Activated CD4-positive, alpha-beta memory T cell treated with anti-CD3 and anti-CD28 coated beads, Interleukin-2, amount 10 ng/mL, durations not matched to agents 7 days and 5 days (primary cell): ENCODE measurements around the gene SYT1. TPM values are rescaled to one million over a fixed set of nuclear protein-coding genes. Genes with fewer than 3 reads are reported as not detected.

Experiments
- CTCF ChIA-PET: fragments of 350-600 bp; sonication (Branson Sonifier 250); formaldehyde crosslinking; loops from one replicate; lab custom pipeline; 2021; ENCODE audit warnings: antibody characterized with exemption, inconsistent platforms; lab: Charles Lee
- POLR2A ChIA-PET: fragments of 350-600 bp; sonication (Branson Sonifier 250); formaldehyde crosslinking; loops from one replicate; lab custom pipeline; 2021; ENCODE audit warnings: antibody characterized with exemption; lab: Charles Lee
- DNase-seq: peaks from one replicate; pipeline ENCODE4 v3.0.0-alpha.2; 2020
- H3K27ac Mint-ChIP-seq: one replicate; pipeline ENCODE4 v1.8.0; 2021; ENCODE audit warnings: mild to moderate bottlenecking, mixed read lengths
- H3K27me3 Mint-ChIP-seq: one replicate; pipeline ENCODE4 v1.8.0; 2021; ENCODE audit warnings: mixed read lengths
- H3K36me3 Mint-ChIP-seq: one replicate; pipeline ENCODE4 v1.8.0; 2021; ENCODE audit warnings: low read depth, mixed read lengths
- H3K4me1 Mint-ChIP-seq: one replicate; pipeline ENCODE4 v1.8.0; 2021; ENCODE audit warnings: mixed read lengths
- H3K4me3 Mint-ChIP-seq: one replicate; pipeline ENCODE4 v1.8.0; 2021; ENCODE audit warnings: mild to moderate bottlenecking, mixed read lengths
- H3K9me3 Mint-ChIP-seq: one replicate; pipeline ENCODE4 v1.8.0; 2021; ENCODE audit warnings: mixed read lengths
- total RNA-seq, 2 experiments: library from RNA; stranded (reverse); gene quantifications; one replicate each; pipeline ENCODE4 v1.2.3, GENCODE V29; 2021

SYT1 gene
- total RNA-seq, 2 experiments from 2014 or later = not detected

DNA sequence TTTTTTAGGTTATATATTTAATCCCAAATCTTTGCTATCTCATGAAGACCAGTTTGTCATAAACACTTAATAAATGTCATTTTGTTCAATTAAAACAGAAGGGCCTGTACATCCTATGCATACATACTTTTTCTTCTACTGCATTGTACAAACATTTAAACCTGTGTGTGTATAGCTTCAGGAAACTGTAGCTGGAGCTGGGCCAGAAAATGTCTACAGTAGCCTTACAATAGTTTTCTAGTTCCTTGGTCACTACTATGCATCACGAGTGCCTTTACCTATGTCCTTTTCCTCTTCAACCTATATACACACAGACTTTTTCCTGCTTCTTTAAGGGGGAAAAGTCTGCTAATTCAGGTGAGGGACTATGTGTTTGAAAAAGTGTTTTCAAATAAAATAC, 523.4 kb downstream of the SYT1 start:
- Mint-ChIP-seq H3K27ac (no peak overlapping the region), H3K4me3 (no peak overlapping the region), H3K4me1 (no peaks in the 10 kb centered on the region), H3K27me3 (no peaks in the 10 kb centered on the region), H3K9me3 (no peaks in the 10 kb centered on the region), H3K36me3 (no peaks in the 10 kb centered on the region)
- ChIA-PET CTCF (no interaction called here), POLR2A (no interaction called here)
- DNase-seq = no peak

- Mint-ChIP-seq H3K27me3 (no peaks in the 10 kb centered on the region), H3K4me3 (no peak overlapping the region), H3K9me3 (no peaks in the 10 kb centered on the region), H3K36me3 (no peaks in the 10 kb centered on the region), H3K4me1 (no peaks in the 10 kb centered on the region), H3K27ac (no peak overlapping the region)
- CTCF ChIA-PET = no interaction called here
- POLR2A ChIA-PET = no interaction called here
- no peak for DNase-seq
These were observed 529.3 kb downstream of the SYT1 start for GRCh38 chr12:79393842-79394241.

DNA sequence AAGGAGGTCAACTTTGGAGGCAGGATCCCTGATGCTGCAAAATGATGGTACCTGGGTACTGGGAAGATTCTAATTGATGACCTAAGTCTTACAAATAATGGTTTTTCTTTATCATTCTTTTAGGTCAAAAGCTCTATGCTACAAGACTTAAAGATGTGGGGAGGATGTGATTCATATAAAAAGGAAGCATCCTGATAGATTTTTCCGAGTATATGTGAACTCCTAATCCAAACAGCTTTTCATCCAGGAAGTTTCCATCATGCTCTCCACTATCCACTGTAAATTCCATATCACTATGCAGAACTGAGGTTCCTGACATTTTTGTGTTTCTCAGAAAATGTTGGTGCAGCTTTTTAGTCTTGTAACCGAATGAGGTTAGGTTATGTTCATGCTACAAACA, 533.0 kb downstream of the SYT1 start:
- Mint-ChIP-seq H3K27me3 (no peaks in the 10 kb centered on the region), H3K9me3 (no peaks in the 10 kb centered on the region), H3K36me3 (no peaks in the 10 kb centered on the region), H3K4me1 (no peaks in the 10 kb centered on the region), H3K4me3 (no peak overlapping the region), H3K27ac (no peak overlapping the region)
- ChIA-PET POLR2A (no interaction called here), CTCF (no interaction called here)
- DNase-seq = no peak

- CTCF ChIA-PET = no interaction called here
- no peaks in the 10 kb centered on the region for H3K4me1 Mint-ChIP-seq
These were observed 535.9 kb downstream of the SYT1 start for GRCh38 chr12:79400481-79400880.

DNA sequence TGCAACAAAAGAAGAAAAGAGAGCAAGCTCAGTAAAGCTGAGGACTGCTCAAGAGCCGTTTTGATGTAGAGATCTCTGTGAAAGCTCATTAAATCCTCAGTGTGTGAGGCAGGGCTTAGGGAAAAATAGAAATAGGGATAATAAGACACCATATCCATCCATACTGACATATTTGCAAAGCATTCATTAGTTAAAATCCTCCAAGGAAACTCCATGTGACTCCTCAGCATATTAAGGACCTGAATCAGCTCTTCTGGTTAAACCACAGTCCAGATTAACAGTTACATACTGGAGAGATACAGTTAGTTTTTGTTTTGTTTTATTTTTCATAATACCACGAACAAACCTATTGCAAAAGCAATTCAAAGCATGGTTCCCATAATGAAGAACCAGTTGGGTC, 538.0 kb downstream of the SYT1 start:
- Mint-ChIP-seq H3K9me3 (no peaks in the 10 kb centered on the region), H3K4me3 (no peak overlapping the region), H3K4me1 (no peaks in the 10 kb centered on the region), H3K27me3 (no peaks in the 10 kb centered on the region), H3K36me3 (no peaks in the 10 kb centered on the region), H3K27ac (no peak overlapping the region)
- DNase-seq = no peak
- CTCF ChIA-PET = no interaction called here
- POLR2A ChIA-PET = no interaction called here

More at GRCh38 chr12:79400481-79400880, 535.9 kb downstream of the SYT1 start:
- Mint-ChIP-seq H3K4me3 (no peak overlapping the region), H3K27ac (no peak overlapping the region), H3K9me3 (no peaks in the 10 kb centered on the region), H3K27me3 (no peaks in the 10 kb centered on the region), H3K36me3 (no peaks in the 10 kb centered on the region)
- POLR2A ChIA-PET = no interaction called here
- no peak for DNase-seq

- no peak for DNase-seq
- no peaks in the 10 kb centered on the region for H3K9me3 Mint-ChIP-seq
- no peaks in the 10 kb centered on the region for H3K27me3 Mint-ChIP-seq
- CTCF ChIA-PET = no interaction called here
- H3K4me3 Mint-ChIP-seq = no peak overlapping the region
- H3K27ac Mint-ChIP-seq = no peak overlapping the region
- no peaks in the 10 kb centered on the region for H3K4me1 Mint-ChIP-seq
- no peaks in the 10 kb centered on the region for H3K36me3 Mint-ChIP-seq
- POLR2A ChIA-PET = no interaction called here
These were observed 542.4 kb downstream of the SYT1 start for GRCh38 chr12:79406993-79407392.

DNA sequence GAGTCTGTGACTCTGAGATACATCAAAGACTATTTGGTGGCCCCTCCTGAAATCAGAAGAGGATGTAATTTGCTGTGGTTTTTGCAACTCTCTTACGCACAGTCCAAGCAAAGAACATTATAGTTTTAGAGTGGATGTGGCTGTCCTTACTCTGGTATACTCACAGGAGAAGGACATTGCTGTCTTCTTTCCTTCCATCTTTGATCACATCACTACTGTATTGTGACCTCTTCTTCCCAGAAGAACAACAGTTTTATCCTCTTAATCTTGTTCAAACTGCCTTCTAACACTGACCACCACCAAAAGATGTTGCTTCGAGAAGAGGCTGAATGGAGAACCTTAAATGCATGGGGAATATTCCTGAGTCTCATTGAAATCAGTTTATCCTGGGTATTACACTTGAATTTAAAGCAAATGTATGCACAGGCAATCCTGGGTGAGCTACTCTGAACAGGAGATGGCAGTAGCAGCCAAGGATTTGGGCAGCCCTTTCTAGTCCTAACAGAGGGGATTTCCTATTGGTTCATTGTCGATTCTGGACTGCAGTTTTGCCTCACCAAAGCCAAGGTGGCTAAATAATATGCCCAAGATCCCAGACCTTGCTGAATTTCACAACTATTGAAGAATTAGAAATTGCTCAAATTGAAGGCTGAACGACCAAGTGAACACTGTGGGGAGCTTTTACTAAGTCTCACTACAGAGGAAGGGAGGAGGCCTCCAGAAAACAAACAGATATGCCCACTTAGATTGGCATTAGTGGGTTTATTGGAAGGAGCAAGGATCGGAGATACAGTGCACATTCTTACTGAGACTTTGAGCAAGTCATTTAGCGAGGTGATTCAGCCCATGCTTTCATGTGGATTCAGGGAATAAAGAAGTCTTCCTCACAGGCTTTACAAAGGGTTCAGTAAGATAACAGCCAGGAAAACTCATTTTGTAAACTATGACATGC, 543.4 kb downstream of the SYT1 start:
- no peak for DNase-seq

GRCh38 chr12:79408689-79409088, 544.1 kb downstream of the SYT1 start:
- no peaks in the 10 kb centered on the region for H3K4me1 Mint-ChIP-seq

More for the DNA sequence above, 543.4 kb downstream of the SYT1 start:
- H3K36me3 Mint-ChIP-seq = no peaks in the 10 kb centered on the region
- no peaks in the 10 kb centered on the region for H3K27me3 Mint-ChIP-seq
- H3K4me3 Mint-ChIP-seq = no peak overlapping the region
- H3K4me1 Mint-ChIP-seq = no peaks in the 10 kb centered on the region
- ChIA-PET CTCF (no interaction called here), POLR2A (no interaction called here)
- no peak overlapping the region for H3K27ac Mint-ChIP-seq
- H3K9me3 Mint-ChIP-seq = no peaks in the 10 kb centered on the region

GRCh38 chr12:79409562-79409961, 545.0 kb downstream of the SYT1 start:
- CTCF ChIA-PET = no interaction called here
- POLR2A ChIA-PET = no interaction called here
- Mint-ChIP-seq H3K9me3 (no peaks in the 10 kb centered on the region), H3K27me3 (no peaks in the 10 kb centered on the region), H3K27ac (no peak overlapping the region), H3K36me3 (no peaks in the 10 kb centered on the region), H3K4me3 (no peak overlapping the region), H3K4me1 (no peaks in the 10 kb centered on the region)
- DNase-seq = no peak

More at GRCh38 chr12:79408689-79409088, 544.1 kb downstream of the SYT1 start:
- CTCF ChIA-PET = no interaction called here
- Mint-ChIP-seq H3K9me3 (no peaks in the 10 kb centered on the region), H3K36me3 (no peaks in the 10 kb centered on the region), H3K27ac (no peak overlapping the region), H3K27me3 (no peaks in the 10 kb centered on the region), H3K4me3 (no peak overlapping the region)
- POLR2A ChIA-PET = no interaction called here
- no peak for DNase-seq

DNA sequence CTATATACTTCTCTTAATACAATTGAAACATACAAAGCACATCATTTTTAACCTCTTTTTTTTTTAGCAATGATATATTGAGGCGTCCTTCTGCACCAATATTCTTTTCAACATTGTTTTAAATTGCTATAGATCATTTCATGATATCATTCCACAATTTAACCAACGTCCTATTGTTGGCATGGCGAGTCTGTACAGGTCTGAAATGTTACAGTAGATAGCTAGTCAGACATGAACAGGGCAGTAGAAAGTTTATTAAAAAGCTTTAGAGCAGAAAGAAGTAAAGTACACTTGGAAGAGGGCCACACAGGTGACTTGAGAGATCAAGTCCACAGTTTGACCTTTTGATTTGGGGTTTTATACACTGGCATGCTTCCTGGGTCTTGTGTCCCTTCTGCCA, 547.2 kb downstream of the SYT1 start:
- no peaks in the 10 kb centered on the region for H3K36me3 Mint-ChIP-seq
- POLR2A ChIA-PET = no interaction called here
- no peak for DNase-seq
- CTCF ChIA-PET = interaction anchor here (0.5 kb wide), 1 partner anchor 251 kb away, joined by 4 read pairs; no protein-coding TSS in a partner anchor
- no peaks in the 10 kb centered on the region for H3K9me3 Mint-ChIP-seq
- H3K4me1 Mint-ChIP-seq = no peaks in the 10 kb centered on the region
- no peak overlapping the region for H3K4me3 Mint-ChIP-seq
- no peak overlapping the region for H3K27ac Mint-ChIP-seq
- H3K27me3 Mint-ChIP-seq = no peaks in the 10 kb centered on the region

- POLR2A ChIA-PET = no interaction called here
These were observed 549.2 kb downstream of the SYT1 start for GRCh38 chr12:79413796-79414195.

GRCh38 chr12:79414252-79414651, 549.7 kb downstream of the SYT1 start:
- Mint-ChIP-seq H3K27me3 (no peaks in the 10 kb centered on the region), H3K4me3 (no peak overlapping the region), H3K4me1 (no peaks in the 10 kb centered on the region), H3K9me3 (no peaks in the 10 kb centered on the region), H3K27ac (no peak overlapping the region), H3K36me3 (no peaks in the 10 kb centered on the region)
- POLR2A ChIA-PET = no interaction called here
- no peak for DNase-seq
- CTCF ChIA-PET = no interaction called here

More at GRCh38 chr12:79413796-79414195, 549.2 kb downstream of the SYT1 start:
- DNase-seq = no peak
- no peaks in the 10 kb centered on the region for H3K4me1 Mint-ChIP-seq
- H3K36me3 Mint-ChIP-seq = no peaks in the 10 kb centered on the region
- no peaks in the 10 kb centered on the region for H3K9me3 Mint-ChIP-seq
- no peak overlapping the region for H3K4me3 Mint-ChIP-seq
- CTCF ChIA-PET = no interaction called here
- no peak overlapping the region for H3K27ac Mint-ChIP-seq
- no peaks in the 10 kb centered on the region for H3K27me3 Mint-ChIP-seq

DNA sequence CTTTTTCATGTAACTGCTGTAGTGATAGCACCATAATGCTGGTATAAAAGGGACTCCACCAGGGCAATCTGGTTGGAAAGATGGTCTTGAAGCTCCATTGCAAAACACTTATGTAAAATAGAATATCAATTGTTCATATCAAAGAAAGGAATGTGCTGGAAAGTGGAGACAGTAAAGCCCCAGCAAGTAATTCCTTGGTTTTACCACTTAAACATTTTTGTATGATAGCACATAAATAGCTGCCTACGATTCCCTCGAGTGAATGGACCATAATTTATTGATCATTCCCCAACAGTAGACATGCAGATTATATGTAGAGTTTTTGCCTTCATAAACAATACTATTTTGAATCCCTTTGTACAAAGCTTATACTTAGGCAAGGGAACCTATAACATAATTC, 550.7 kb downstream of the SYT1 start:
- no peaks in the 10 kb centered on the region for H3K9me3 Mint-ChIP-seq
- no peaks in the 10 kb centered on the region for H3K36me3 Mint-ChIP-seq
- H3K4me3 Mint-ChIP-seq = no peak overlapping the region
- CTCF ChIA-PET = no interaction called here
- H3K27me3 Mint-ChIP-seq = no peaks in the 10 kb centered on the region
- no peaks in the 10 kb centered on the region for H3K4me1 Mint-ChIP-seq
- no peak for DNase-seq
- POLR2A ChIA-PET = no interaction called here
- H3K27ac Mint-ChIP-seq = no peak overlapping the region
